Rectal smooth muscle tissue (tissue), 1 donor: ENCODE data around the gene PPDPF.
"Not testable (repeated sequence)": the region's sequence is repeated elsewhere in the genome, so short reads cannot be mapped to it uniquely, and the experiment has no call there.

Experiments used
- H3K27ac ChIP-seq: one replicate; pipeline ENCODE4 v1.7.0; 2013; ENCODE audit warnings: low read depth, low read length, inconsistent platforms
- H3K27me3 ChIP-seq: one replicate; pipeline ENCODE4 v1.7.0; 2013; ENCODE audit warnings: low read length; ENCODE audit not compliant: control insufficient read depth, insufficient read depth
- H3K36me3 ChIP-seq: one replicate; pipeline ENCODE4 v1.7.0; 2013; ENCODE audit warnings: low read length; ENCODE audit not compliant: control insufficient read depth, insufficient read depth
- H3K4me1 ChIP-seq: one replicate; pipeline ENCODE4 v1.7.0; 2013; ENCODE audit warnings: low read length; ENCODE audit not compliant: control insufficient read depth, insufficient read depth
- H3K4me3 ChIP-seq: one replicate; pipeline ENCODE4 v1.7.0; 2013; ENCODE audit warnings: low read length
- H3K9ac ChIP-seq: one replicate; pipeline ENCODE4 v1.7.0; 2013; ENCODE audit warnings: low read length

PPDPF gene

DNA sequence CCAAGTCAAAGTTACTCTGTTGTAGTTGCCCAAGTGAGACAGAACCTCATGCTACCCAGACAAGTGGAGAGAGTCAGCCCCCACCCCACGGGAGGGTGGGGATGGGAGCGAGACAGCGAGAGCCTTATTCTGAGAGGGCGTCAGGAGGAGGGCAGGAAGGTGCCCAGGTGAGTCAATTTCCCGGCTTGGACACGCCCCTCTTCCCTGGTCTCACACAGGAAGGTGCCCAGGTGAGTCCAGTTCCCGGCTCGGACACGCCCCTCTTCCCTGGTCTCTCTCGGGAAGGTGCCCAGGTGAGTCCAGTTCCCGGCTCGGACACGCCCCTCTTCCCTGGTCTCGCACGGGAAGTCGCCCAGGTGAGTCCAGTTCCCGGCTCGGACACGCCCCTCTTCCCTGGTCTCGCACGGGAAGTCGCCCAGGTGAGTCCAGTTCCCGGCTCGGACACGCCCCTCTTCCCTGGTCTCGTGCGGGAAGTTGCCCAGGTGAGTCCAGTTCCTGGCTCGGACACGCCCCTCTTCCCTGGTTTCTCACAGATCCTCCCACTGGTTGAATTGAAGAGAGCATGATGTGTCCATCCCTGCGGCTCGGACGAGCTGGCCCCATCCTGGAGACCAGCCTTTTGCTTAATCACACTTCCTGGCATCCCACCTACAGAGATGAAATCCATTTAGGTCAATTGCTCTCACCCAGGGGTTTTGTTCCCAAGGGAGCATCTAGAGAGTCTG lies 40.7 kb upstream of the PPDPF start:
- not testable (repeated sequence) for H3K36me3 ChIP-seq, H3K4me1 ChIP-seq, H3K4me3 ChIP-seq, H3K9ac ChIP-seq, H3K27ac ChIP-seq
- H3K27me3 ChIP-seq = peaks cover 24% of the 10 kb centered on the region

- H3K9ac ChIP-seq = no peak overlapping the region
- no peaks in the 10 kb centered on the region for H3K36me3 ChIP-seq
- no peaks in the 10 kb centered on the region for H3K4me1 ChIP-seq
- H3K27me3 ChIP-seq = peaks cover 14% of the 10 kb centered on the region
- no peak overlapping the region for H3K4me3 ChIP-seq
- H3K27ac ChIP-seq = no peak overlapping the region
These were observed 39.1 kb upstream of the PPDPF start for GRCh38 chr20:63481503-63481902.

DNA sequence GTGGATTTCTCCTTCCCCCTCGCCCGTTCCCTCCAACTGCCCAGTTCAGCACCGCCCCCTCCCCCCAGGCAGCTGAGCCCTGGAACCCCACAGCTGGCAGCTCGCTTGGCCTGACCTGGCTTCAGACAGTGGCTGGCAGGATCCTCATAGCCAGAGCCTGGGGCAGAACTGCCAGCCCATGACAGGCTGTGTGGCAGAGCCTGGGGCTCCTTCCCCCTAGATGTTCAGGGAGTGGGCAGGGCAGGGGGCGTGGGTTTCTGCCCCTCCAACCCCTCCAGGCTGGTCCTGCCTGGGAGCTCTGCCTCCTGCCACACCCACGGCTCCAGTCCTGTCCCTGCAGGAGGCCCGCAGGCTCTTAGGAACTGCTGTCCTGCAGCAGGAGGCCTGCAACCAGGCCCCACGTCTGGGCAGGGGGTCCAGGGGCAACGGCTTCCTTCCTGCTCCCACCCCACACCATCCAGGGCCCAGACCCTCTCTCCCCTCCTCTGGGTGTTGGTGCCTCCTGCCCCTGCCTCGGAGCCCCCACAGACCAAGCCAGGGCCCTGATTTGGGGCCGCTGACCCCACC lies 38.5 kb upstream of the PPDPF start:
- Histone ChIP-seq H3K9ac (no peak overlapping the region), H3K27me3 (peaks cover 15% of the 10 kb centered on the region), H3K4me3 (no peak overlapping the region), H3K36me3 (no peaks in the 10 kb centered on the region), H3K4me1 (no peaks in the 10 kb centered on the region), H3K27ac (no peak overlapping the region)

- H3K36me3 ChIP-seq = no peaks in the 10 kb centered on the region
- no peak overlapping the region for H3K27ac ChIP-seq
- no peak overlapping the region for H3K4me3 ChIP-seq
- peaks cover 13% of the 10 kb centered on the region for H3K27me3 ChIP-seq
- no peaks in the 10 kb centered on the region for H3K4me1 ChIP-seq
- no peak overlapping the region for H3K9ac ChIP-seq
These were observed 36.7 kb upstream of the PPDPF start for GRCh38 chr20:63483834-63484233.

DNA sequence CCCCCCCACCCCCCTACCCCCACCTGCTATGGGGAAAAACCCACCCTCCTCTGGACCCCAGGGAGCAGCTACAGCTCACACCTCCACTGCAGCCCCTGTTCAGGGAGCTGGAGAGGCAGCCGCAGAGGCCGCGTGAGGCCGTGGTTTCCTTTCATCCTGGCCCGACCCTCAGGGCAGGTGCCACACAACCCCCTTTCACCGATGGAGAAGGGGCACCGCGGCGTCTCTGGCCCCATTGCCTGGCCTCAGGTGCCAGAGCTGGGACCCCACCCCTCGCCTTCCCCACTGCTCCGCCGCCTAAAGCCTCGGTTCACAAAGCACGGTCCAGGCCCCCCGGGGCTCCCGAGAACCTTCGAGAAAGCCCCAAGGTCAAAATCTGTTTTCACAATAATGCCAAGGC lies 36.3 kb upstream of the PPDPF start:
- H3K27ac ChIP-seq = no peak overlapping the region
- no peaks in the 10 kb centered on the region for H3K4me1 ChIP-seq
- no peak overlapping the region for H3K9ac ChIP-seq
- no peaks in the 10 kb centered on the region for H3K36me3 ChIP-seq
- H3K27me3 ChIP-seq = peaks cover 10% of the 10 kb centered on the region
- H3K4me3 ChIP-seq = no peak overlapping the region

GRCh38 chr20:63484651-63485403 lies 35.7 kb upstream of the PPDPF start:
- Histone ChIP-seq H3K4me3 (no peak overlapping the region), H3K36me3 (no peaks in the 10 kb centered on the region), H3K27me3 (peaks cover 10% of the 10 kb centered on the region), H3K27ac (no peak overlapping the region), H3K4me1 (no peaks in the 10 kb centered on the region), H3K9ac (no peak overlapping the region)

- Histone ChIP-seq H3K4me3 (no peak overlapping the region), H3K27me3 (peaks cover 10% of the 10 kb centered on the region), H3K27ac (no peak overlapping the region), H3K36me3 (no peaks in the 10 kb centered on the region), H3K9ac (no peak overlapping the region), H3K4me1 (no peaks in the 10 kb centered on the region)
These were observed 34.2 kb upstream of the PPDPF start for GRCh38 chr20:63486300-63486855.

- Histone ChIP-seq H3K4me1 (no peaks in the 10 kb centered on the region), H3K27ac (no peak overlapping the region), H3K9ac (no peak overlapping the region), H3K36me3 (no peaks in the 10 kb centered on the region), H3K27me3 (peaks cover 7% of the 10 kb centered on the region), H3K4me3 (no peak overlapping the region)
These were observed 33.3 kb upstream of the PPDPF start for GRCh38 chr20:63487116-63487764.

GRCh38 chr20:63487781-63488241 lies 32.8 kb upstream of the PPDPF start:
- Histone ChIP-seq H3K4me3 (no peak overlapping the region), H3K27ac (no peak overlapping the region), H3K27me3 (peaks cover 7% of the 10 kb centered on the region), H3K36me3 (no peaks in the 10 kb centered on the region), H3K4me1 (no peaks in the 10 kb centered on the region), H3K9ac (no peak overlapping the region)

DNA sequence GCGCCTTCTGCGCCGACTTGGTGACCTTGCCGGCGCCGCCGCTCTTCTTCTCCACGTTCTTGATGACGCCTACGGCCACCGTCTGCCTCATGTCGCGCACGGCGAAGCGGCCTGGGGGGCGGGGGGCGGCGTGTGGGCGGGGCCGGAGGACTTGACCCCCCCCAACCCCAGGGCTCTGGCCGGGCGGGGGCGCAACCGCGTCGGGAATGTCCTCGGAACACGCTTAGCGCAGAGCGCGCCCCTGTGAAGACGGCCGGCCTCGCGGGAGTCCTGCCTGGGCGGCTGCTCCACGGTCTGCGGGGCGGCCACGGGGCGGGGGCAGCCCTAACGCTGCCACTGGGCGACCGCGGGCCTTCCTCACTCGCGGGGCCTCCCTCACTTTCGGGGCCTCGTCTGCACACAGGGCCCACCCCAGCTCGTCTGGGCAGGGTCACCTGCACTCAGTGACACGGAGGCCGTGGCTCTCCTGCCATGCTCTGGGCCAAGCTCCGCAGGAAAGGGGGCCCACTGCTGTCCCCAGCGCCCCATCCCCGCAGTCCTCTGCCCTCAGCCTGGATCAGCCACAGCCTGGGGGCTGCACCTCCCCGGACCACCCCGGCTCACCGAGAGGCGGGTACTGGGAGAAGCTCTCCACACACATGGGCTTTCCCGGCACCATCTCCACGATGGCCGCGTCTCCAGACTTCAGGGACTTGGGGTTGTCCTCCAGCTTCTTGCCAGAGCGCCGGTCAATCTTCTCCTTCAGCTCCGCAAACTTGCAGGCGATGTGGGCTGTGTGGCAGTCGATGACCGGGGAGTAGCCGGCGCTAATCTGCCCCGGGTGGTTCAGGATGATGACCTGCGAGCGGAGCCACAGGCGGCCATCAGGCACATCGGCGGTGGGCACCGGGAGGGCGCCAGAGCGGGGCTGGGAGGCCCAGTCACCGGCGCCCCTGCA lies 32.0 kb upstream of the PPDPF start:
- Histone ChIP-seq H3K4me1 (no peaks in the 10 kb centered on the region), H3K36me3 (no peaks in the 10 kb centered on the region), H3K9ac (no peak overlapping the region), H3K4me3 (no peak overlapping the region), H3K27me3 (peaks cover 7% of the 10 kb centered on the region), H3K27ac (no peak overlapping the region)

DNA sequence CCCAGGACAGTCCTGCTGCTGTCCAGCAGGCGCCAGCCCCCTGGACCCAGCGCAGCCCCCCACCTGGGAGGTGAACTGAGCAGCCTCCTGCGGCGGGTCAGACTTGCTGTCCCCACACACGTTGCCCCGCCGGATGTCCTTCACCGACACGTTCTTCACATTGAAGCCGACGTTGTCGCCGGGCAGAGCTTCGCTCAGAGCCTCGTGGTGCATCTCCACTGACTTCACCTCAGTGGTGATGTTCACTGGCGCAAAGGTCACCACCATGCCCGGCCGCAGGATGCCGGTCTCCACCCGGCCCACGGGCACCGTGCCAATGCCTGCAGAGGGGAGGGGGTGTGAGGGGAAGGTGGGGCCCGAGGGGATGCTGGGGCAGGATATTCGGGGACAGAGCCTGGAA lies 30.1 kb upstream of the PPDPF start:
- Histone ChIP-seq H3K27me3 (peaks cover 7% of the 10 kb centered on the region), H3K9ac (no peak overlapping the region), H3K36me3 (no peaks in the 10 kb centered on the region)

More for the DNA sequence above, 30.1 kb upstream of the PPDPF start:
- H3K4me1 ChIP-seq = no peaks in the 10 kb centered on the region
- H3K27ac ChIP-seq = no peak overlapping the region
- H3K4me3 ChIP-seq = no peak overlapping the region
